Measurements from ENCODE around the gene LRMDA. TPM values are rescaled to one million over a fixed set of nuclear protein-coding genes. Genes with fewer than 3 reads are reported as not detected.

Gene LRMDA
- total RNA-seq, 3 donors from 2014 or later = 8.3 to 17.1 (median 11.1) TPM

- Histone ChIP-seq H3K27me3 (no peaks in the 10 kb centered on the region), H3K27ac (no peak overlapping the region), H3K4me1 (no peaks in the 10 kb centered on the region), H3K9me3 (no peaks in the 10 kb centered on the region), H3K36me3 (no peaks in the 10 kb centered on the region), H3K4me3 (no peak overlapping the region)
- intact Hi-C loops (cut with DNase I; ENCODE audit: low total_unique reads) = no loop called here
- TF ChIP-seq POLR2A (IDR thresholded peaks at IDR 0.05) (no peak), CTCF (IDR thresholded peaks at IDR 0.05) (no peak), POLR2AphosphoS5 (IDR thresholded peaks at IDR 0.05) (no peak)
- no peak for DNase-seq (ENCODE audit: low spot score in 2 of 2)
Measured at GRCh38 chr10:75936841-75937240, 505.4 kb downstream of the LRMDA start.

- no peak for TF ChIP-seq POLR2AphosphoS5 (IDR thresholded peaks at IDR 0.05)
- no peak for TF ChIP-seq CTCF (IDR thresholded peaks at IDR 0.05)
- no peak for TF ChIP-seq POLR2A (IDR thresholded peaks at IDR 0.05)
- Histone ChIP-seq H3K36me3 (no peaks in the 10 kb centered on the region), H3K27me3 (no peaks in the 10 kb centered on the region), H3K4me3 (no peak overlapping the region), H3K27ac (no peak overlapping the region), H3K9me3 (no peaks in the 10 kb centered on the region), H3K4me1 (no peaks in the 10 kb centered on the region)
- no peak for DNase-seq (ENCODE audit: low spot score in 2 of 2)
- intact Hi-C loops (cut with DNase I; ENCODE audit: low total_unique reads) = no loop called here
Measured at GRCh38 chr10:75937823-75938222, 506.4 kb downstream of the LRMDA start.

- H3K9me3 ChIP-seq = no peaks in the 10 kb centered on the region
Measured at GRCh38 chr10:75938380-75939122, 507.1 kb downstream of the LRMDA start.

GRCh38 chr10:75939541-75939940 lies 508.1 kb downstream of the LRMDA start:
- no peak overlapping the region for H3K27ac ChIP-seq
- no peaks in the 10 kb centered on the region for H3K36me3 ChIP-seq
- DNase-seq (ENCODE audit: low spot score in 2 of 2) = no peak
- no peaks in the 10 kb centered on the region for H3K27me3 ChIP-seq
- intact Hi-C loops (cut with DNase I; ENCODE audit: low total_unique reads) = no loop called here
- no peaks in the 10 kb centered on the region for H3K4me1 ChIP-seq
- H3K4me3 ChIP-seq = no peak overlapping the region
- H3K9me3 ChIP-seq = no peaks in the 10 kb centered on the region
- TF ChIP-seq CTCF (IDR thresholded peaks at IDR 0.05) (no peak), POLR2AphosphoS5 (IDR thresholded peaks at IDR 0.05) (no peak), POLR2A (IDR thresholded peaks at IDR 0.05) (no peak)

More at GRCh38 chr10:75938380-75939122, 507.1 kb downstream of the LRMDA start:
- Histone ChIP-seq H3K4me3 (no peak overlapping the region), H3K27me3 (no peaks in the 10 kb centered on the region), H3K36me3 (no peaks in the 10 kb centered on the region), H3K27ac (no peak overlapping the region), H3K4me1 (no peaks in the 10 kb centered on the region)
- DNase-seq (ENCODE audit: low spot score in 2 of 2) = no peak
- intact Hi-C loops (cut with DNase I; ENCODE audit: low total_unique reads) = no loop called here
- TF ChIP-seq POLR2AphosphoS5 (IDR thresholded peaks at IDR 0.05) (no peak), POLR2A (IDR thresholded peaks at IDR 0.05) (no peak)

GRCh38 chr10:75940742-75941141 lies 509.3 kb downstream of the LRMDA start:
- intact Hi-C loops (cut with DNase I; ENCODE audit: low total_unique reads) = no loop called here
- DNase-seq (ENCODE audit: low spot score in 2 of 2) = no peak
- H3K4me3 ChIP-seq = no peak overlapping the region
- peaks cover 0 to 8% of the 10 kb centered on the region in 2 donors for H3K9me3 ChIP-seq
- H3K27me3 ChIP-seq = no peaks in the 10 kb centered on the region
- H3K4me1 ChIP-seq = no peaks in the 10 kb centered on the region
- H3K27ac ChIP-seq = no peak overlapping the region
- no peaks in the 10 kb centered on the region for H3K36me3 ChIP-seq
- TF ChIP-seq POLR2AphosphoS5 (IDR thresholded peaks at IDR 0.05) (no peak), POLR2A (IDR thresholded peaks at IDR 0.05) (no peak), CTCF (IDR thresholded peaks at IDR 0.05) (no peak)
